ENCODE data around the gene A4GNT.
"Not testable (repeated sequence)": the region's sequence is repeated elsewhere in the genome, so short reads cannot be mapped to it uniquely, and the experiment has no call there.

A4GNT gene

GRCh38 chr3:138132239-138132638, at the start of gene A4GNT:
A4GNT (minus strand) TSS chr3:138132390; CDS start chr3:138131256, 1,134 bp downstream.
- DNase-seq = no peak

- DNase-seq = peak; percentile 19
Observed at GRCh38 chr3:138180375-138181029, 48.3 kb upstream of the A4GNT start.

GRCh38 chr3:138174421-138175131, 42.4 kb upstream of the A4GNT start, which contains the start of gene DBR1:
DBR1 (minus strand) TSS chr3:138174921; CDS start chr3:138174795, 126 bp downstream.
- DNase-seq = peak; percentile 67

GRCh38 chr3:138173769-138174420, 41.7 kb upstream of the A4GNT start:
- DNase-seq = no peak

GRCh38 chr3:138172625-138173024, 40.4 kb upstream of the A4GNT start:
- DNase-seq = no peak

GRCh38 chr3:138165061-138165460, 32.9 kb upstream of the A4GNT start:
- no peak for DNase-seq

GRCh38 chr3:138157743-138158142, 25.6 kb upstream of the A4GNT start:
- no peak for DNase-seq

- DNase-seq = no peak
Observed at GRCh38 chr3:138154534-138154933, 22.3 kb upstream of the A4GNT start.

GRCh38 chr3:138148503-138148902, 16.3 kb upstream of the A4GNT start:
- no peak for DNase-seq

- not testable (repeated sequence) for DNase-seq
Observed at GRCh38 chr3:138142181-138142580, 10.0 kb upstream of the A4GNT start.

- DNase-seq = no peak
Observed at GRCh38 chr3:138140940-138141339, 8.8 kb upstream of the A4GNT start.

GRCh38 chr3:138139691-138140090, 7.5 kb upstream of the A4GNT start:
- no peak for DNase-seq

- DNase-seq = no peak
Observed at GRCh38 chr3:138137861-138138260, 5.7 kb upstream of the A4GNT start.

GRCh38 chr3:138136201-138136600, 4.0 kb upstream of the A4GNT start:
- DNase-seq = no peak

GRCh38 chr3:138135833-138136194, 3.6 kb upstream of the A4GNT start:
- no peak for DNase-seq

- no peak for DNase-seq
Observed at GRCh38 chr3:138135146-138135832, 3.1 kb upstream of the A4GNT start.

- DNase-seq = no peak
Observed at GRCh38 chr3:138127636-138128365, 4.4 kb downstream of the A4GNT start.

GRCh38 chr3:138125548-138126221, 6.5 kb downstream of the A4GNT start:
- no peak for DNase-seq

- no peak for DNase-seq
Observed at GRCh38 chr3:138124706-138125355, 7.4 kb downstream of the A4GNT start.

GRCh38 chr3:138124188-138124587, 8.0 kb downstream of the A4GNT start:
- DNase-seq = no peak

- no peak for DNase-seq
Observed at GRCh38 chr3:138119423-138119766, 12.8 kb downstream of the A4GNT start.

All from activated gamma-delta T cell treated with Interleukin-2 at 50 U/mL for 16 hours (primary cell).